HCT116 (cell line): ENCODE results near the gene STOX2. TPM values are rescaled to one million over a fixed set of nuclear protein-coding genes. Genes with fewer than 3 reads are reported as not detected.

ENCODE experiments used
- ATAC-seq: fragments of 200-7000 bp; cut with Tn5 transposase; 2 replicates; pipeline ENCODE4 v1.9.1; 2020; ENCODE audit warnings: mild to moderate bottlenecking, moderate library complexity
- BruUV-seq: library from RNA; stranded (reverse); fragments of 400-500 nt; replicated peaks from 2 replicates; lab custom pipeline; 2021; lab: Mats Ljungman, UMichigan
- CTCF ChIA-PET: fragments of 300-600 bp; sonication (Branson Sonifier 250); formaldehyde crosslinking; loops from one replicate; lab custom pipeline; 2021; ENCODE audit warnings: antibody characterized with exemption; lab: Charles Lee
- POLR2A ChIA-PET: fragments of 300-600, 350-600 bp; sonication (Branson Sonifier 250); formaldehyde crosslinking; loops from one replicate; lab custom pipeline; 2021; ENCODE audit warnings: antibody characterized with exemption; lab: Charles Lee
- RAD21 ChIA-PET, 2 experiments: fragments of 300-600 bp; sonication (Branson Sonifier 250); formaldehyde crosslinking; loops; one replicate each; lab custom pipeline; 2023; ENCODE audit warnings: low total read pairs in 2 of 2; ENCODE audit not compliant: uncharacterized antibody in 2 of 2, unreplicated experiment in 2 of 2, low non-redundant PET in 1 of 2; lab: Charles Lee
- DNase-seq: peaks from one replicate; pipeline ENCODE4 v3.0.0-alpha.2; 2010; ENCODE audit warnings: low read depth, low spot score
- H2AFZ ChIP-seq: fragments of 200-600 bp; shearing (Covaris generic), sonication (generic); 2 replicates; pipeline ENCODE4 v1.6.1; 2017; ENCODE audit warnings: low read depth, mixed run types, mixed read lengths, antibody characterized with exemption, low read length; ENCODE audit not compliant: poor library complexity, severe bottlenecking
- H3K27ac ChIP-seq: 2 replicates; pipeline ENCODE4 v1.5.1; 2012; ENCODE audit warnings: low read depth, low read length
- H3K27me3 ChIP-seq: fragments of 200-600 bp; sonication (generic); 2 replicates; pipeline ENCODE4 v1.6.1; 2016; ENCODE audit warnings: mixed run types, low read length, mixed read lengths; ENCODE audit not compliant: insufficient read depth
- H3K36me3 ChIP-seq, 2 experiments: fragments of 200-500 bp in 1 of 2; fragments of 200-600 bp in 1 of 2; sonication (Bioruptor generic) in 1 of 2; sonication (generic) in 1 of 2; 2 replicates each; pipeline versions ENCODE4 v1.5.1 to v1.6.1; 2014 to 2016; ENCODE audit warnings: low read length in 2 of 2, inconsistent platforms in 1 of 2, mixed read lengths in 1 of 2, mixed run types in 1 of 2; ENCODE audit not compliant: insufficient read depth in 2 of 2, control insufficient read depth in 1 of 2
- H3K4me1 ChIP-seq, 2 experiments: fragments of 200-600 bp in 1 of 2; sonication (generic) in 1 of 2; 2 replicates each; pipeline versions ENCODE4 v1.5.1 to v1.6.1; 2012 to 2017; ENCODE audit warnings: low read length in 2 of 2, inconsistent platforms in 1 of 2, mild to moderate bottlenecking in 1 of 2, mixed read lengths in 1 of 2, mixed run types in 1 of 2, moderate library complexity in 1 of 2; ENCODE audit not compliant: insufficient read depth in 2 of 2, control insufficient read depth in 1 of 2
- H3K4me2 ChIP-seq: fragments of 200-600 bp; sonication (generic); 2 replicates; pipeline ENCODE4 v1.6.1; 2017; ENCODE audit warnings: mixed run types, low read length, mixed read lengths
- H3K4me3 ChIP-seq, 2 experiments: fragments of 200-600 bp in 1 of 2; sonication (generic) in 1 of 2; replicated peaks in 1 of 2; 2 replicates each; pipeline ENCODE4 v1.5.1; 2011 to 2016; ENCODE audit warnings: low read length in 2 of 2, control low read depth in 1 of 2, low read depth in 1 of 2, mild to moderate bottlenecking in 1 of 2, mixed read lengths in 1 of 2, mixed run types in 1 of 2
- H3K79me2 ChIP-seq: fragments of 200-600 bp; sonication (generic); 2 replicates; pipeline ENCODE4 v1.6.1; 2017; ENCODE audit warnings: mild to moderate bottlenecking, mixed run types, low read length, moderate library complexity, mixed read lengths; ENCODE audit not compliant: insufficient read depth
- H3K9ac ChIP-seq: fragments of 200-600 bp; sonication (generic); 2 replicates; pipeline ENCODE4 v1.6.1; 2016; ENCODE audit warnings: low read length, mixed read lengths
- H3K9me2 ChIP-seq: fragments of 200-600 bp; sonication (generic), shearing (Covaris generic); 2 replicates; pipeline ENCODE4 v1.6.1; 2017; ENCODE audit warnings: mixed run types, mild to moderate bottlenecking, moderate library complexity; ENCODE audit not compliant: insufficient read depth
- H3K9me3 ChIP-seq, 2 experiments: fragments of 200-500 bp in 1 of 2; fragments of 200-600 bp in 1 of 2; sonication (Bioruptor generic) in 1 of 2; sonication (generic) in 1 of 2; 2 replicates each; pipeline ENCODE4 v1.6.1; 2014 to 2017; ENCODE audit warnings: low read length in 2 of 2, mixed read lengths in 2 of 2, inconsistent platforms in 1 of 2, low read depth in 1 of 2, mild to moderate bottlenecking in 1 of 2, mixed run types in 1 of 2, moderate library complexity in 1 of 2; ENCODE audit not compliant: control insufficient read depth in 1 of 2, insufficient read depth in 1 of 2
- H4K20me1 ChIP-seq: fragments of 200-600 bp; sonication (generic), shearing (Covaris generic); 2 replicates; pipeline ENCODE4 v1.6.1; 2017; ENCODE audit warnings: mixed run types, mild to moderate bottlenecking, moderate library complexity; ENCODE audit not compliant: insufficient read depth
- CEBPB ChIP-seq: IDR thresholded peaks from 2 replicates; pipeline ENCODE4 v1.6.1; 2012; ENCODE audit warnings: low read depth
- ELF1 ChIP-seq: IDR thresholded peaks from 2 replicates; pipeline ENCODE4 v1.6.1; 2012; ENCODE audit warnings: low read depth, borderline replicate concordance
- EZH2phosphoT487 ChIP-seq: fragments of 200-600 bp; IDR thresholded peaks from 2 replicates; pipeline ENCODE4 v1.6.1; 2018; ENCODE audit warnings: antibody characterized with exemption, borderline replicate concordance
- MAX ChIP-seq: IDR thresholded peaks from 2 replicates; pipeline ENCODE4 v1.6.1; 2012
- REST ChIP-seq: IDR thresholded peaks from 2 replicates; pipeline ENCODE4 v1.6.1; 2012; ENCODE audit warnings: low read depth
- SP1 ChIP-seq: IDR thresholded peaks from 2 replicates; pipeline ENCODE4 v1.6.1; 2012; ENCODE audit warnings: low read depth
- TCF7L2 ChIP-seq: IDR thresholded peaks from 2 replicates; pipeline ENCODE4 v1.7.0; 2011; ENCODE audit warnings: borderline replicate concordance, inconsistent platforms; ENCODE audit not compliant: insufficient read depth, insufficient read length; ENCODE audit errors: extremely low read depth
- ZFX ChIP-seq: fragments of 450-650 bp; IDR thresholded peaks from 2 replicates; pipeline ENCODE4 v1.6.1; 2017
- intact Hi-C: fragments of 100-400 bp; cut with micrococcal nuclease; formaldehyde crosslinking; loops from 2 replicates; pipeline ENCODE4 v1.10.0; 2022
- total RNA-seq: library from RNA; stranded (reverse); gene quantifications from one replicate; pipeline ENCODE4 v1.2.1, GENCODE V29; 2021; ENCODE audit not compliant: unreplicated experiment

Gene STOX2
- total RNA-seq, 1 experiment from 2014 or later, result 6.3 TPM

GRCh38 chr4:183940864-183941263, 35.8 kb downstream of the STOX2 start:
- no peak for DNase-seq
- Histone ChIP-seq H3K4me2 (no peak overlapping the region), H3K27me3 (no peaks in the 10 kb centered on the region), H3K27ac (no peak overlapping the region), H3K9me2 (no peaks in the 10 kb centered on the region), H3K9me3 (no peaks in the 10 kb centered on the region), H3K79me2 (no peaks in the 10 kb centered on the region), H3K36me3 (no peaks in the 10 kb centered on the region), H3K4me3 (no peak overlapping the region), H2AFZ (no peak overlapping the region), H4K20me1 (no peaks in the 10 kb centered on the region), H3K9ac (no peak overlapping the region), H3K4me1 (no peaks in the 10 kb centered on the region)
- intact Hi-C loops, result no loop called here
- ChIA-PET RAD21 (no interaction called here), POLR2A (no interaction called here), CTCF (no interaction called here)
- BruUV-seq, result no TSS peak
- TF ChIP-seq TCF7L2 (no peak), EZH2phosphoT487 (no peak)
- no peak for ATAC-seq

GRCh38 chr4:183941964-183942363, 36.9 kb downstream of the STOX2 start:
- H3K27ac ChIP-seq, result no peak overlapping the region
- H3K27me3 ChIP-seq, result no peaks in the 10 kb centered on the region
- no TSS peak for BruUV-seq
- ChIA-PET POLR2A (no interaction called here), CTCF (no interaction called here), RAD21 (no interaction called here)
- H3K79me2 ChIP-seq, result no peaks in the 10 kb centered on the region
- no peaks in the 10 kb centered on the region for H3K9me3 ChIP-seq
- DNase-seq, result no peak
- H3K9ac ChIP-seq, result no peak overlapping the region
- H3K9me2 ChIP-seq, result no peaks in the 10 kb centered on the region
- no peaks in the 10 kb centered on the region for H4K20me1 ChIP-seq
- H3K4me2 ChIP-seq, result no peak overlapping the region
- no peaks in the 10 kb centered on the region for H3K36me3 ChIP-seq
- no peak overlapping the region for H2AFZ ChIP-seq
- intact Hi-C loops, result no loop called here
- H3K4me3 ChIP-seq, result no peak overlapping the region
- H3K4me1 ChIP-seq, result no peaks in the 10 kb centered on the region
- no peak for ATAC-seq
- TF ChIP-seq REST (no peak), SP1 (no peak), ZFX (no peak), ELF1 (no peak), EZH2phosphoT487 (no peak), MAX (no peak), CEBPB (no peak)
